Neural cell (in vitro differentiated cells): ENCODE measurements around the gene FAM117A. TPM values are rescaled to one million over a fixed set of nuclear protein-coding genes. Genes with fewer than 3 reads are reported as not detected.

ENCODE experiments used
- H2AFZ ChIP-seq: fragments of 200-600, 300-800 bp; sonication (generic), shearing (Covaris generic); 2 replicates; pipeline ENCODE4 v1.6.0; 2014; ENCODE audit warnings: low read depth, mild to moderate bottlenecking, antibody characterized with exemption, low read length, moderate library complexity
- H3F3A ChIP-seq: fragments of 200-600 bp; shearing (Covaris generic); 2 replicates; pipeline ENCODE4 v1.6.1; 2016; ENCODE audit warnings: mild to moderate bottlenecking, moderate library complexity, mixed read lengths, antibody characterized with exemption, low read length; ENCODE audit not compliant: insufficient read depth, poor library complexity, severe bottlenecking
- H3K27ac ChIP-seq: fragments of 200-600, 300-800 bp; sonication (generic), shearing (Covaris generic); 2 replicates; pipeline ENCODE4 v1.5.1; 2014; ENCODE audit warnings: mild to moderate bottlenecking, low read length, moderate library complexity
- H3K27me3 ChIP-seq: fragments of 300-800, 200-600 bp; sonication (generic), shearing (Covaris generic); 2 replicates; pipeline ENCODE4 v1.6.0; 2014; ENCODE audit warnings: mild to moderate bottlenecking, low read depth, low read length, moderate library complexity; ENCODE audit not compliant: insufficient read depth
- H3K36me3 ChIP-seq: fragments of 300-800, 200-600 bp; sonication (generic), shearing (Covaris generic); 2 replicates; pipeline ENCODE4 v1.5.1; 2014; ENCODE audit warnings: mild to moderate bottlenecking, antibody characterized with exemption, low read length, moderate library complexity; ENCODE audit not compliant: insufficient read depth
- H3K4me2 ChIP-seq: fragments of 300-800, 200-600 bp; sonication (generic), shearing (Covaris generic); 2 replicates; pipeline ENCODE4 v1.6.0; 2014; ENCODE audit warnings: mild to moderate bottlenecking, low read length
- H3K4me3 ChIP-seq: fragments of 300-800, 200-600 bp; sonication (generic), shearing (Covaris generic); 2 replicates; pipeline ENCODE4 v1.5.1; 2014; ENCODE audit warnings: mild to moderate bottlenecking, low read length, moderate library complexity
- H3K79me2 ChIP-seq: fragments of 200-600 bp; shearing (Covaris generic); replicated peaks from 2 replicates; pipeline ENCODE4 v1.6.0; 2014; ENCODE audit warnings: mild to moderate bottlenecking, low read length, moderate library complexity; ENCODE audit not compliant: insufficient read depth
- H3K9ac ChIP-seq: fragments of 300-800, 200-600 bp; sonication (generic), shearing (Covaris generic); 2 replicates; pipeline ENCODE4 v1.6.1; 2016; ENCODE audit warnings: mild to moderate bottlenecking, low read length, mixed read lengths
- H3K9me2 ChIP-seq: fragments of 200-600 bp; shearing (Covaris generic); 2 replicates; pipeline ENCODE4 v1.6.1; 2016; ENCODE audit warnings: mild to moderate bottlenecking, low read length, mixed read lengths; ENCODE audit not compliant: insufficient read depth
- H3K9me3 ChIP-seq: fragments of 200-600, 300-800 bp; sonication (generic), shearing (Covaris generic); 2 replicates; pipeline ENCODE4 v1.6.1; 2016; ENCODE audit warnings: mild to moderate bottlenecking, mixed run types, low read length, moderate library complexity, mixed read lengths
- H4K20me1 ChIP-seq: fragments of 200-600 bp; shearing (Covaris generic); 2 replicates; pipeline ENCODE4 v1.6.1; 2016; ENCODE audit warnings: mild to moderate bottlenecking, mixed run types; ENCODE audit not compliant: insufficient read depth
- CTCF ChIP-seq: fragments of 450-650 bp; IDR thresholded peaks from 2 replicates; pipeline ENCODE4 v1.5.1; 2014; ENCODE audit warnings: antibody characterized with exemption, mild to moderate bottlenecking, moderate library complexity; ENCODE audit not compliant: poor library complexity, severe bottlenecking
- EP300 ChIP-seq: fragments of 450-650 bp; conservative IDR thresholded peaks from 2 replicates; pipeline ENCODE4 v1.6.1; 2014; ENCODE audit warnings: antibody characterized with exemption, mild to moderate bottlenecking, moderate library complexity; ENCODE audit not compliant: poor library complexity, severe bottlenecking
- EZH2 ChIP-seq: fragments of 200-600, 300-800 bp; shearing (Covaris generic), sonication (generic); IDR thresholded peaks from 2 replicates; pipeline ENCODE4 v1.6.1; 2014; ENCODE audit warnings: antibody characterized with exemption, low read length, borderline replicate concordance, mild to moderate bottlenecking; ENCODE audit not compliant: insufficient read depth, poor library complexity, severe bottlenecking
- MXI1 ChIP-seq: fragments of 450-650 bp; conservative IDR thresholded peaks from 2 replicates; pipeline ENCODE4 v1.6.1; 2014; ENCODE audit warnings: antibody characterized with exemption, mild to moderate bottlenecking; ENCODE audit not compliant: poor library complexity, severe bottlenecking
- POLR2AphosphoS5 ChIP-seq: IDR thresholded peaks from 2 replicates; pipeline ENCODE4 v1.6.1; 2012
- RAD21 ChIP-seq: fragments of 450-650 bp; conservative IDR thresholded peaks from 2 replicates; pipeline ENCODE4 v1.6.1; 2014; ENCODE audit warnings: antibody characterized with exemption, mild to moderate bottlenecking, moderate library complexity
- REST ChIP-seq: IDR thresholded peaks from 2 replicates; pipeline ENCODE4 v1.6.1; 2012; ENCODE audit warnings: borderline replicate concordance
- SMC3 ChIP-seq: fragments of 450-650 bp; conservative IDR thresholded peaks from 2 replicates; pipeline ENCODE4 v1.6.1; 2014; ENCODE audit warnings: antibody characterized with exemption, mild to moderate bottlenecking, moderate library complexity; ENCODE audit not compliant: poor library complexity
- TAF1 ChIP-seq: IDR thresholded peaks from 2 replicates; pipeline ENCODE4 v1.6.1; 2012; ENCODE audit warnings: low read depth
- polyA plus RNA-seq: library from polyadenylated mRNA; depleted of rRNA; stranded (reverse); fragments of >200 nt; gene quantifications from 2 replicates; pipeline ENCODE4 v1.2.3, GENCODE V29; 2014

Gene FAM117A
- polyA plus RNA-seq, 1 donor from 2014 or later, result 3.7 TPM

- H3K27ac ChIP-seq, result no peak overlapping the region
- no peaks in the 10 kb centered on the region for H3K27me3 ChIP-seq
- H3K79me2 ChIP-seq, result no peaks in the 10 kb centered on the region
- peaks cover 4% of the 10 kb centered on the region for H3K9me3 ChIP-seq
- no peak for TF ChIP-seq MXI1
- TF ChIP-seq REST, result no peak
- no peak for TF ChIP-seq RAD21
- no peak for TF ChIP-seq CTCF
- no peak for TF ChIP-seq EP300
- TF ChIP-seq TAF1, result no peak
- TF ChIP-seq SMC3, result no peak
- TF ChIP-seq POLR2AphosphoS5, result no peak
- no peak for TF ChIP-seq EZH2
- no peak overlapping the region for H3K9ac ChIP-seq
- H3K36me3 ChIP-seq, result no peaks in the 10 kb centered on the region
- no peaks in the 10 kb centered on the region for H4K20me1 ChIP-seq
- no peak overlapping the region for H3K4me2 ChIP-seq
- no peak overlapping the region for H3K4me3 ChIP-seq
- no peaks in the 10 kb centered on the region for H3K9me2 ChIP-seq
- no peaks in the 10 kb centered on the region for H3F3A ChIP-seq
- no peak overlapping the region for H2AFZ ChIP-seq
Observed at GRCh38 chr17:49728425-49728824, 35.5 kb downstream of the FAM117A start.

GRCh38 chr17:49727380-49727779 lies 36.6 kb downstream of the FAM117A start:
- Histone ChIP-seq H3K9me2 (no peaks in the 10 kb centered on the region), H3K9ac (no peak overlapping the region), H3K4me3 (no peak overlapping the region), H3K79me2 (no peaks in the 10 kb centered on the region), H3K27ac (no peak overlapping the region), H4K20me1 (no peaks in the 10 kb centered on the region), H3K4me2 (no peak overlapping the region), H2AFZ (no peak overlapping the region), H3K36me3 (no peaks in the 10 kb centered on the region), H3K27me3 (no peaks in the 10 kb centered on the region), H3K9me3 (peaks cover 4% of the 10 kb centered on the region), H3F3A (no peaks in the 10 kb centered on the region)
- TF ChIP-seq EZH2 (no peak), POLR2AphosphoS5 (no peak), SMC3 (no peak), TAF1 (no peak), REST (no peak), CTCF (no peak), EP300 (no peak), RAD21 (no peak)
